Measurements from ENCODE around the gene CDH23.

CDH23 gene

GRCh38 chr10:71812913-71813590, 416.3 kb downstream of the CDH23 start:
- H3K4me1 ChIP-seq (ENCODE audit: control insufficient read depth in 5 of 5, insufficient read depth in 5 of 5, low read length in 5 of 5), result peaks cover 0 to 26% (median 20%) of the 10 kb centered on the region in 5 donors
- H3K27ac ChIP-seq (ENCODE audit: low read depth, low read length), result no peak overlapping the region
- no peaks in the 10 kb centered on the region for H3K27me3 ChIP-seq (ENCODE audit: control insufficient read depth in 5 of 5, insufficient read depth in 4 of 5, low read length in 5 of 5)
- no peak overlapping the region for H3K4me3 ChIP-seq (ENCODE audit: low read depth in 1 of 5, low read length in 5 of 5)
- H3K36me3 ChIP-seq (ENCODE audit: control insufficient read depth in 5 of 5, insufficient read depth in 5 of 5, low read length in 5 of 5), result peaks cover 0 to 48% (median 36%) of the 10 kb centered on the region in 5 donors
- no peak overlapping the region for H3K9ac ChIP-seq (ENCODE audit: low read length in 5 of 5)
- H3K9me3 ChIP-seq (ENCODE audit: control insufficient read depth in 5 of 5, low read length in 5 of 5), result no peaks in the 10 kb centered on the region

- H3K4me1 ChIP-seq (ENCODE audit: control insufficient read depth in 5 of 5, insufficient read depth in 5 of 5, low read length in 5 of 5), result peaks cover 0 to 38% (median 33%) of the 10 kb centered on the region in 5 donors
- H3K9ac ChIP-seq (ENCODE audit: low read length in 5 of 5), result no peak overlapping the region
- H3K9me3 ChIP-seq (ENCODE audit: control insufficient read depth in 5 of 5, low read length in 5 of 5), result no peaks in the 10 kb centered on the region
- H3K36me3 ChIP-seq (ENCODE audit: control insufficient read depth in 5 of 5, insufficient read depth in 5 of 5, low read length in 5 of 5), result peaks cover 0 to 67% (median 55%) of the 10 kb centered on the region in 5 donors
- no peak overlapping the region for H3K27ac ChIP-seq (ENCODE audit: low read depth, low read length)
- H3K4me3 ChIP-seq (ENCODE audit: low read depth in 1 of 5, low read length in 5 of 5), result no peak overlapping the region
- H3K27me3 ChIP-seq (ENCODE audit: control insufficient read depth in 5 of 5, insufficient read depth in 4 of 5, low read length in 5 of 5), result no peaks in the 10 kb centered on the region
Measured at GRCh38 chr10:71814922-71815411, 418.2 kb downstream of the CDH23 start.

- no peak overlapping the region for H3K4me3 ChIP-seq (ENCODE audit: low read depth in 1 of 5, low read length in 5 of 5)
- H3K36me3 ChIP-seq (ENCODE audit: control insufficient read depth in 5 of 5, insufficient read depth in 5 of 5, low read length in 5 of 5), result peaks cover 2 to 73% (median 59%) of the 10 kb centered on the region in 5 donors
- H3K27ac ChIP-seq (ENCODE audit: low read depth, low read length), result no peak overlapping the region
- no peaks in the 10 kb centered on the region for H3K9me3 ChIP-seq (ENCODE audit: control insufficient read depth in 5 of 5, low read length in 5 of 5)
- peaks cover 0 to 38% (median 33%) of the 10 kb centered on the region in 5 donors for H3K4me1 ChIP-seq (ENCODE audit: control insufficient read depth in 5 of 5, insufficient read depth in 5 of 5, low read length in 5 of 5)
- H3K9ac ChIP-seq (ENCODE audit: low read length in 5 of 5), result no peak overlapping the region
- no peaks in the 10 kb centered on the region for H3K27me3 ChIP-seq (ENCODE audit: control insufficient read depth in 5 of 5, insufficient read depth in 4 of 5, low read length in 5 of 5)
Measured at GRCh38 chr10:71815515-71816130, 418.9 kb downstream of the CDH23 start.

- peak overlapping the region; percentile 41 for H3K27ac ChIP-seq (ENCODE audit: low read depth, low read length)
- H3K36me3 ChIP-seq (ENCODE audit: control insufficient read depth in 5 of 5, insufficient read depth in 5 of 5, low read length in 5 of 5), result peaks cover 3 to 81% (median 67%) of the 10 kb centered on the region in 5 donors
Measured at GRCh38 chr10:71816421-71816851, 419.7 kb downstream of the CDH23 start.

GRCh38 chr10:71816936-71817618, 420.4 kb downstream of the CDH23 start:
- no peak overlapping the region for H3K4me3 ChIP-seq (ENCODE audit: low read depth in 1 of 5, low read length in 5 of 5)
- H3K9me3 ChIP-seq (ENCODE audit: control insufficient read depth in 5 of 5, low read length in 5 of 5), result no peaks in the 10 kb centered on the region
- H3K4me1 ChIP-seq (ENCODE audit: control insufficient read depth in 5 of 5, insufficient read depth in 5 of 5, low read length in 5 of 5), result peaks cover 0 to 34% (median 31%) of the 10 kb centered on the region in 5 donors
- H3K27ac ChIP-seq (ENCODE audit: low read depth, low read length), result peak overlapping the region; percentile 60
- peaks cover 3 to 87% (median 73%) of the 10 kb centered on the region in 5 donors for H3K36me3 ChIP-seq (ENCODE audit: control insufficient read depth in 5 of 5, insufficient read depth in 5 of 5, low read length in 5 of 5)
- H3K27me3 ChIP-seq (ENCODE audit: control insufficient read depth in 5 of 5, insufficient read depth in 4 of 5, low read length in 5 of 5), result no peaks in the 10 kb centered on the region
- H3K9ac ChIP-seq (ENCODE audit: low read length in 5 of 5), result no peak overlapping the region

More at GRCh38 chr10:71816421-71816851, 419.7 kb downstream of the CDH23 start:
- Histone ChIP-seq H3K9me3 (ENCODE audit: control insufficient read depth in 5 of 5, low read length in 5 of 5) (no peaks in the 10 kb centered on the region), H3K4me3 (ENCODE audit: low read depth in 1 of 5, low read length in 5 of 5) (no peak overlapping the region), H3K9ac (ENCODE audit: low read length in 5 of 5) (no peak overlapping the region), H3K27me3 (ENCODE audit: control insufficient read depth in 5 of 5, insufficient read depth in 4 of 5, low read length in 5 of 5) (no peaks in the 10 kb centered on the region), H3K4me1 (ENCODE audit: control insufficient read depth in 5 of 5, insufficient read depth in 5 of 5, low read length in 5 of 5) (peaks cover 0 to 38% (median 33%) of the 10 kb centered on the region in 5 donors)

- Histone ChIP-seq H3K9ac (ENCODE audit: low read length in 5 of 5) (no peak overlapping the region), H3K36me3 (ENCODE audit: control insufficient read depth in 5 of 5, insufficient read depth in 5 of 5, low read length in 5 of 5) (peaks cover 8 to 91% (median 82%) of the 10 kb centered on the region in 5 donors), H3K27me3 (ENCODE audit: control insufficient read depth in 5 of 5, insufficient read depth in 4 of 5, low read length in 5 of 5) (no peaks in the 10 kb centered on the region), H3K9me3 (ENCODE audit: control insufficient read depth in 5 of 5, low read length in 5 of 5) (no peaks in the 10 kb centered on the region), H3K27ac (ENCODE audit: low read depth, low read length) (peak overlapping the region; percentile 60), H3K4me1 (ENCODE audit: control insufficient read depth in 5 of 5, insufficient read depth in 5 of 5, low read length in 5 of 5) (peaks cover 0 to 30% (median 29%) of the 10 kb centered on the region in 5 donors), H3K4me3 (ENCODE audit: low read depth in 1 of 5, low read length in 5 of 5) (no peak overlapping the region)
Measured at GRCh38 chr10:71817831-71818655, 421.3 kb downstream of the CDH23 start.

- no peaks in the 10 kb centered on the region for H3K9me3 ChIP-seq (ENCODE audit: control insufficient read depth in 5 of 5, low read length in 5 of 5)
- H3K4me1 ChIP-seq (ENCODE audit: control insufficient read depth in 5 of 5, insufficient read depth in 5 of 5, low read length in 5 of 5), result peaks cover 0 to 30% (median 29%) of the 10 kb centered on the region in 5 donors
- no peak overlapping the region for H3K9ac ChIP-seq (ENCODE audit: low read length in 5 of 5)
- H3K27ac ChIP-seq (ENCODE audit: low read depth, low read length), result peak overlapping the region; percentile 60
- no peaks in the 10 kb centered on the region for H3K27me3 ChIP-seq (ENCODE audit: control insufficient read depth in 5 of 5, insufficient read depth in 4 of 5, low read length in 5 of 5)
- H3K4me3 ChIP-seq (ENCODE audit: low read depth in 1 of 5, low read length in 5 of 5), result no peak overlapping the region
- H3K36me3 ChIP-seq (ENCODE audit: control insufficient read depth in 5 of 5, insufficient read depth in 5 of 5, low read length in 5 of 5), result peaks cover 11 to 95% (median 89%) of the 10 kb centered on the region in 5 donors
Measured at GRCh38 chr10:71818674-71819260, 422.0 kb downstream of the CDH23 start.

- no peak overlapping the region for H3K4me3 ChIP-seq (ENCODE audit: low read depth in 1 of 5, low read length in 5 of 5)
- no peaks in the 10 kb centered on the region for H3K9me3 ChIP-seq (ENCODE audit: control insufficient read depth in 5 of 5, low read length in 5 of 5)
- H3K4me1 ChIP-seq (ENCODE audit: control insufficient read depth in 5 of 5, insufficient read depth in 5 of 5, low read length in 5 of 5), result peaks cover 0 to 30% (median 29%) of the 10 kb centered on the region in 5 donors
- H3K27ac ChIP-seq (ENCODE audit: low read depth, low read length), result peak overlapping the region; percentile 60
- H3K27me3 ChIP-seq (ENCODE audit: control insufficient read depth in 5 of 5, insufficient read depth in 4 of 5, low read length in 5 of 5), result no peaks in the 10 kb centered on the region
- peaks cover 13 to 98% (median 96%) of the 10 kb centered on the region in 5 donors for H3K36me3 ChIP-seq (ENCODE audit: control insufficient read depth in 5 of 5, insufficient read depth in 5 of 5, low read length in 5 of 5)
- no peak overlapping the region for H3K9ac ChIP-seq (ENCODE audit: low read length in 5 of 5)
Measured at GRCh38 chr10:71819441-71819861, 422.7 kb downstream of the CDH23 start.

GRCh38 chr10:71819985-71820384, 423.3 kb downstream of the CDH23 start:
- no peak overlapping the region for H3K27ac ChIP-seq (ENCODE audit: low read depth, low read length)
- H3K4me1 ChIP-seq (ENCODE audit: control insufficient read depth in 5 of 5, insufficient read depth in 5 of 5, low read length in 5 of 5), result peaks cover 0 to 30% (median 29%) of the 10 kb centered on the region in 5 donors
- no peak overlapping the region for H3K9ac ChIP-seq (ENCODE audit: low read length in 5 of 5)
- no peaks in the 10 kb centered on the region for H3K9me3 ChIP-seq (ENCODE audit: control insufficient read depth in 5 of 5, low read length in 5 of 5)
- no peaks in the 10 kb centered on the region for H3K27me3 ChIP-seq (ENCODE audit: control insufficient read depth in 5 of 5, insufficient read depth in 4 of 5, low read length in 5 of 5)
- H3K4me3 ChIP-seq (ENCODE audit: low read depth in 1 of 5, low read length in 5 of 5), result no peak overlapping the region
- peaks cover 18 to 99% (median 98%) of the 10 kb centered on the region in 5 donors for H3K36me3 ChIP-seq (ENCODE audit: control insufficient read depth in 5 of 5, insufficient read depth in 5 of 5, low read length in 5 of 5)

All from subcutaneous abdominal adipose tissue (tissue), 5 donors.